Measurements from ENCODE around the gene NCAM1. TPM values are rescaled to one million over a fixed set of nuclear protein-coding genes. Genes with fewer than 3 reads are reported as not detected.

Gene NCAM1
- total and polyA plus RNA-seq, 9 of the 15 experiments (the other 6 are each of a cell fraction or from before 2014, with no cell fraction given) = 0.09 to 0.23 TPM; not detected in 7

DNA sequence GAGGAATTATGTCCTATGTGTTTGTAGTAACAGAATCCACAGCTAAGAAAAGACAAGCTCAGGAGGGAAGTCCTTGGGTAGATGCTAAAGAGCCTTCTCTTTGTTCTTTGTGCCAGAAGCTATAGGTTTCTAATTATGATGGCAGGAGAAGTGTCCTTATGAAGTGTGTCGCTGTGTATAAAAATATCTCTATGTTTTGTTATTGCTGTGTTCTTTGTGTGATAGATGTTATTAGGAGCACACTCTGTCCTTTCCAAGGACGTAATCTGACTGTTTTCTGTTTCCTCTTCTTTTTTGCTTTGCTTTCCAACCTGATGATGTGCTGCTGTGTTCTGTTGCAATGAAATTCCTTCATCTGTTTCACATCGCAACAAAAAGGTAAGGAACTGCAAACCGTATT lies 171.9 kb downstream of the NCAM1 start:
- no peak for ATAC-seq
- Histone ChIP-seq H3K4me1 (replicated peaks in 1 of 2; ENCODE audit: control insufficient read depth in 2 of 2, insufficient read depth in 2 of 2, low read length in 2 of 2) (no peaks in the 10 kb centered on the region), H3K4me2 (ENCODE audit: insufficient read depth, low read length) (no peak overlapping the region), H3K79me2 (ENCODE audit: control insufficient read depth, insufficient read depth, low read length) (no peaks in the 10 kb centered on the region), H4K20me1 (replicated peaks; ENCODE audit: control insufficient read depth, insufficient read depth, low read length) (no peaks in the 10 kb centered on the region), H3K9ac (ENCODE audit: insufficient read depth in 1 of 2, low read depth in 2 of 2, low read length in 2 of 2) (no peak overlapping the region), H3K9me3 (replicated peaks; ENCODE audit: control insufficient read depth, insufficient read depth, low read depth, low read length) (no peaks in the 10 kb centered on the region), H3K4me3 (no peak overlapping the region), H3K27me3 (ENCODE audit: control insufficient read depth in 2 of 2, insufficient read depth in 2 of 2, low read length in 2 of 2) (peaks cover 2 to 21% of the 10 kb centered on the region in 2 experiments; a peak in 4 of 5 replicates), H3K36me3 (ENCODE audit: control insufficient read depth, insufficient read depth, low read length) (no peaks in the 10 kb centered on the region), H3K27ac (ENCODE audit: extremely low read depth, low read depth, low read length) (no peak overlapping the region), H3K9me1 (ENCODE audit: control insufficient read depth, insufficient read depth, low read length) (no peaks in the 10 kb centered on the region), H2AFZ (ENCODE audit: low read depth, low read length) (no peak overlapping the region)
- TF ChIP-seq, protein P1, sequence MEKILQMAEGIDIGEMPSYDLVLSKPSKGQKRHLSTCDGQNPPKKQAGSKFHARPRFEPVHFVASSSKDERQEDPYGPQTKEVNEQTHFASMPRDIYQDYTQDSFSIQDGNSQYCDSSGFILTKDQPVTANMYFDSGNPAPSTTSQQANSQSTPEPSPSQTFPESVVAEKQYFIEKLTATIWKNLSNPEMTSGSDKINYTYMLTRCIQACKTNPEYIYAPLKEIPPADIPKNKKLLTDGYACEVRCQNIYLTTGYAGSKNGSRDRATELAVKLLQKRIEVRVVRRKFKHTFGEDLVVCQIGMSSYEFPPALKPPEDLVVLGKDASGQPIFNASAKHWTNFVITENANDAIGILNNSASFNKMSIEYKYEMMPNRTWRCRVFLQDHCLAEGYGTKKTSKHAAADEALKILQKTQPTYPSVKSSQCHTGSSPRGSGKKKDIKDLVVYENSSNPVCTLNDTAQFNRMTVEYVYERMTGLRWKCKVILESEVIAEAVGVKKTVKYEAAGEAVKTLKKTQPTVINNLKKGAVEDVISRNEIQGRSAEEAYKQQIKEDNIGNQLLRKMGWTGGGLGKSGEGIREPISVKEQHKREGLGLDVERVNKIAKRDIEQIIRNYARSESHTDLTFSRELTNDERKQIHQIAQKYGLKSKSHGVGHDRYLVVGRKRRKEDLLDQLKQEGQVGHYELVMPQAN (IDR thresholded peaks at IDR 0.05; ENCODE audit: borderline replicate concordance) = no peak
- TF ChIP-seq NR4A1 (CRISPR knock-in tag; IDR thresholded peaks at IDR 0.05) (no peak), NR4A1 (tag; IDR thresholded peaks at IDR 0.05) (no peak), YY1 (IDR thresholded peaks at IDR 0.05; ENCODE audit: borderline replicate concordance in 1 of 3, control insufficient read depth in 1 of 3, extremely low read depth in 1 of 3, insufficient read depth in 3 of 3, insufficient read length in 1 of 3, insufficient replicate concordance in 2 of 3, low read depth in 1 of 3, low read length in 2 of 3) (no peak), ELF2 (CRISPR knock-in tag; IDR thresholded peaks at IDR 0.05) (no peak), XRCC5 (IDR thresholded peaks at IDR 0.05; ENCODE audit: low read depth, low read length) (no peak)
- TF ChIP-seq, protein P2, sequence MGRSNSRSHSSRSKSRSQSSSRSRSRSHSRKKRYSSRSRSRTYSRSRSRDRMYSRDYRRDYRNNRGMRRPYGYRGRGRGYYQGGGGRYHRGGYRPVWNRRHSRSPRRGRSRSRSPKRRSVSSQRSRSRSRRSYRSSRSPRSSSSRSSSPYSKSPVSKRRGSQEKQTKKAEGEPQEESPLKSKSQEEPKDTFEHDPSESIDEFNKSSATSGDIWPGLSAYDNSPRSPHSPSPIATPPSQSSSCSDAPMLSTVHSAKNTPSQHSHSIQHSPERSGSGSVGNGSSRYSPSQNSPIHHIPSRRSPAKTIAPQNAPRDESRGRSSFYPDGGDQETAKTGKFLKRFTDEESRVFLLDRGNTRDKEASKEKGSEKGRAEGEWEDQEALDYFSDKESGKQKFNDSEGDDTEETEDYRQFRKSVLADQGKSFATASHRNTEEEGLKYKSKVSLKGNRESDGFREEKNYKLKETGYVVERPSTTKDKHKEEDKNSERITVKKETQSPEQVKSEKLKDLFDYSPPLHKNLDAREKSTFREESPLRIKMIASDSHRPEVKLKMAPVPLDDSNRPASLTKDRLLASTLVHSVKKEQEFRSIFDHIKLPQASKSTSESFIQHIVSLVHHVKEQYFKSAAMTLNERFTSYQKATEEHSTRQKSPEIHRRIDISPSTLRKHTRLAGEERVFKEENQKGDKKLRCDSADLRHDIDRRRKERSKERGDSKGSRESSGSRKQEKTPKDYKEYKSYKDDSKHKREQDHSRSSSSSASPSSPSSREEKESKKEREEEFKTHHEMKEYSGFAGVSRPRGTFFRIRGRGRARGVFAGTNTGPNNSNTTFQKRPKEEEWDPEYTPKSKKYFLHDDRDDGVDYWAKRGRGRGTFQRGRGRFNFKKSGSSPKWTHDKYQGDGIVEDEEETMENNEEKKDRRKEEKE (IDR thresholded peaks at IDR 0.05; ENCODE audit: borderline replicate concordance in 1 of 2, control insufficient read depth in 1 of 2, low read depth in 2 of 2, low read length in 1 of 2) = no peak
- TF ChIP-seq, protein P3, sequence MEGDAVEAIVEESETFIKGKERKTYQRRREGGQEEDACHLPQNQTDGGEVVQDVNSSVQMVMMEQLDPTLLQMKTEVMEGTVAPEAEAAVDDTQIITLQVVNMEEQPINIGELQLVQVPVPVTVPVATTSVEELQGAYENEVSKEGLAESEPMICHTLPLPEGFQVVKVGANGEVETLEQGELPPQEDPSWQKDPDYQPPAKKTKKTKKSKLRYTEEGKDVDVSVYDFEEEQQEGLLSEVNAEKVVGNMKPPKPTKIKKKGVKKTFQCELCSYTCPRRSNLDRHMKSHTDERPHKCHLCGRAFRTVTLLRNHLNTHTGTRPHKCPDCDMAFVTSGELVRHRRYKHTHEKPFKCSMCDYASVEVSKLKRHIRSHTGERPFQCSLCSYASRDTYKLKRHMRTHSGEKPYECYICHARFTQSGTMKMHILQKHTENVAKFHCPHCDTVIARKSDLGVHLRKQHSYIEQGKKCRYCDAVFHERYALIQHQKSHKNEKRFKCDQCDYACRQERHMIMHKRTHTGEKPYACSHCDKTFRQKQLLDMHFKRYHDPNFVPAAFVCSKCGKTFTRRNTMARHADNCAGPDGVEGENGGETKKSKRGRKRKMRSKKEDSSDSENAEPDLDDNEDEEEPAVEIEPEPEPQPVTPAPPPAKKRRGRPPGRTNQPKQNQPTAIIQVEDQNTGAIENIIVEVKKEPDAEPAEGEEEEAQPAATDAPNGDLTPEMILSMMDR (IDR thresholded peaks at IDR 0.05 in 2 of 3, conservative IDR thresholded peaks at IDR 0.05 in 1 of 3; ENCODE audit: insufficient read depth in 2 of 3, low read depth in 1 of 3, low read length in 3 of 3) = no peak
- POLR2A ChIA-PET = interaction anchor here (0.6 kb wide), 1 partner anchor 29 kb away, joined by 4 read pairs; no protein-coding TSS in a partner anchor
- WGBS (ENCODE audit: insufficient coverage, low coverage, missing lambda C conversion rate) = 0% methylated on average over 4 of the region's 4 CpGs
- no peak for FAIRE-seq
- CTCF ChIA-PET (ENCODE audit: low intra/inter-chr PET ratio) = no interaction called here
- DNase-seq (ENCODE audit: extremely low read depth in 1 of 4, low spot score in 3 of 4) = no peak
- BruUV-seq (replicated peaks) = no TSS peak
- intact Hi-C loops (cut with micrococcal nuclease) (no loop called here), in situ Hi-C loops (cut with MboI) (no loop called here)

Measured in K562 (cell line).